Measurements from ENCODE around the gene OCIAD1.
"Not testable (repeated sequence)": the region's sequence is repeated elsewhere in the genome, so short reads cannot be mapped to it uniquely, and the experiment has no call there.

GRCh38 chr4:48889750-48890149 lies 58.9 kb downstream of the OCIAD1 start:
- not testable (repeated sequence) for TF ChIP-seq CTCF (conservative IDR thresholded peaks at IDR 0.05; ENCODE audit: low read depth, low read length); EZH2 (IDR thresholded peaks at IDR 0.05; ENCODE audit: low read length, unreplicated experiment)
